K562 (cell line): ENCODE measurements around the gene PDZK1IP1. TPM values are rescaled to one million over a fixed set of nuclear protein-coding genes. Genes with fewer than 3 reads are reported as not detected.

Experiments used
- CBX8 ChIP-seq: fragments of 200-600 bp; sonication (generic); IDR thresholded peaks from 2 replicates; pipeline ENCODE4 v1.6.1; 2012; ENCODE audit warnings: borderline replicate concordance, mixed run types, low read depth, mild to moderate bottlenecking, moderate library complexity, mixed read lengths, low read length, control low read depth, inconsistent platforms; ENCODE audit not compliant: poor library complexity, severe bottlenecking; ENCODE audit errors: extremely low read depth
- FOXP1 ChIP-seq: sonication (generic); formaldehyde crosslinking; IDR thresholded peaks from 2 replicates; pipeline ENCODE4 v1.8.0; 2022; ENCODE audit warnings: mild to moderate bottlenecking, missing genetic modification reagents
- NCOA6 ChIP-seq: fragments of 450-650 bp; IDR thresholded peaks from 2 replicates; pipeline ENCODE4 v1.6.1; 2017; ENCODE audit warnings: mild to moderate bottlenecking
- POLR3G ChIP-seq: IDR thresholded peaks from 2 replicates; pipeline ENCODE4 v1.6.1; 2011; ENCODE audit not compliant: insufficient read length, insufficient replicate concordance; ENCODE audit errors: extremely low read depth
- SIX5 ChIP-seq, 2 experiments: IDR thresholded peaks; 2 replicates each; pipeline ENCODE4 v1.6.1; 2011; ENCODE audit warnings: low read length in 2 of 2, borderline replicate concordance in 1 of 2, low read depth in 1 of 2, mild to moderate bottlenecking in 1 of 2, moderate library complexity in 1 of 2; ENCODE audit not compliant: insufficient read depth in 1 of 2
- TEAD1 ChIP-seq, 2 experiments: fragments of 450-650 bp in 1 of 2; sonication (generic) in 1 of 2; formaldehyde crosslinking; IDR thresholded peaks; 2 replicates each; pipeline versions ENCODE4 v1.4.0 to v1.8.0; 2020 to 2022; ENCODE audit warnings: mild to moderate bottlenecking in 2 of 2, missing genetic modification reagents in 1 of 2
- YY1 ChIP-seq, 3 experiments: IDR thresholded peaks; 2 replicates each; pipeline ENCODE4 v1.6.1; 2011; ENCODE audit warnings: low read length in 2 of 3, mild to moderate bottlenecking in 2 of 3, moderate library complexity in 2 of 3, borderline replicate concordance in 1 of 3, control low read depth in 1 of 3, low read depth in 1 of 3; ENCODE audit not compliant: insufficient read depth in 3 of 3, insufficient replicate concordance in 2 of 3, control insufficient read depth in 1 of 3, insufficient read length in 1 of 3; ENCODE audit errors: extremely low read depth in 1 of 3
- ZNF224 ChIP-seq: sonication (generic); formaldehyde crosslinking; IDR thresholded peaks from 2 replicates; pipeline ENCODE4 v1.8.0; 2022; ENCODE audit warnings: mild to moderate bottlenecking, missing genetic modification reagents
- ZNF586 ChIP-seq: fragments of 450-650 bp; formaldehyde crosslinking; conservative IDR thresholded peaks from 2 replicates; pipeline ENCODE4 v1.4.0; 2020; ENCODE audit warnings: mild to moderate bottlenecking, moderate library complexity
- ZNF778 ChIP-seq: fragments of 450-650 bp; formaldehyde crosslinking; IDR thresholded peaks from 2 replicates; pipeline ENCODE4 v1.4.0; 2020; ENCODE audit warnings: mild to moderate bottlenecking, moderate library complexity
- polyA plus RNA-seq, 8 experiments: library from polyadenylated mRNA; depleted of rRNA in 4 of 8; stranded (reverse) in 5 of 8; unstranded in 3 of 8; fragments of >200 nt; fragmentation: Nextera tagmentation in 2 of 8; fragmentation: Illumina TruSeq in 1 of 8; extraction: Ambion mirVana in 2 of 8; extraction: Trizol in 1 of 8; gene quantifications; 2 replicates each; pipeline versions ENCODE4 v1.2.1 to v1.2.3, GENCODE V29; 2011 to 2014; ENCODE audit warnings: inconsistent platforms in 1 of 8, missing spikeins in 1 of 8
- total RNA-seq, 7 experiments: library from RNA; depleted of rRNA in 6 of 7; stranded (reverse); fragments of >200 nt in 6 of 7; fragmentation: Illumina TruSeq in 2 of 7; extraction: Trizol in 2 of 7; gene quantifications; 2 replicates each; pipeline versions ENCODE4 v1.2.1 to v1.2.3, GENCODE V29; 2011 to 2021; ENCODE audit warnings: low replicate concordance in 1 of 7
- TF ChIP-seq, protein P1 (sequence below), 2 experiments: fragments of 200-800 bp in 1 of 2; sonication (Bioruptor generic) in 1 of 2; sonication (generic) in 1 of 2; formaldehyde crosslinking in 1 of 2; IDR thresholded peaks in 1 of 2; conservative IDR thresholded peaks in 1 of 2; 2 replicates each; pipeline versions ENCODE4 v1.5.0 to v1.6.1; 2016 to 2020; ENCODE audit warnings: missing compliant biosample characterization in 1 of 2, missing genetic modification characterization in 1 of 2, missing genetic modification reagents in 1 of 2
- TF ChIP-seq, protein P2 (sequence below): IDR thresholded peaks from 2 replicates; pipeline ENCODE4 v1.6.1; 2011; ENCODE audit not compliant: insufficient read length; ENCODE audit errors: extremely low read depth
- TF ChIP-seq, protein P3 (sequence below): fragments of 450-650 bp; IDR thresholded peaks from one replicate; pipeline ENCODE4 v1.6.1; 2018; ENCODE audit warnings: mild to moderate bottlenecking, moderate library complexity; ENCODE audit not compliant: partially characterized antibody
- TF ChIP-seq, protein P4 (sequence below): sonication (generic); formaldehyde crosslinking; IDR thresholded peaks from 2 replicates; pipeline ENCODE4 v1.4.0; 2020; ENCODE audit warnings: mild to moderate bottlenecking, missing genetic modification reagents
- TF ChIP-seq, protein P5 (sequence below): fragments of 250-450 bp; sonication (Bioruptor Pico); IDR thresholded peaks from 2 replicates; pipeline ENCODE4 v1.4.0; 2020; ENCODE audit warnings: mild to moderate bottlenecking, moderate library complexity

Gene PDZK1IP1
- total and polyA plus RNA-seq, 9 of the 15 experiments (the other 6 are each of a cell fraction or from before 2014, with no cell fraction given) = 0.17 to 0.68 (median 0.53) TPM; not detected in 2

DNA sequence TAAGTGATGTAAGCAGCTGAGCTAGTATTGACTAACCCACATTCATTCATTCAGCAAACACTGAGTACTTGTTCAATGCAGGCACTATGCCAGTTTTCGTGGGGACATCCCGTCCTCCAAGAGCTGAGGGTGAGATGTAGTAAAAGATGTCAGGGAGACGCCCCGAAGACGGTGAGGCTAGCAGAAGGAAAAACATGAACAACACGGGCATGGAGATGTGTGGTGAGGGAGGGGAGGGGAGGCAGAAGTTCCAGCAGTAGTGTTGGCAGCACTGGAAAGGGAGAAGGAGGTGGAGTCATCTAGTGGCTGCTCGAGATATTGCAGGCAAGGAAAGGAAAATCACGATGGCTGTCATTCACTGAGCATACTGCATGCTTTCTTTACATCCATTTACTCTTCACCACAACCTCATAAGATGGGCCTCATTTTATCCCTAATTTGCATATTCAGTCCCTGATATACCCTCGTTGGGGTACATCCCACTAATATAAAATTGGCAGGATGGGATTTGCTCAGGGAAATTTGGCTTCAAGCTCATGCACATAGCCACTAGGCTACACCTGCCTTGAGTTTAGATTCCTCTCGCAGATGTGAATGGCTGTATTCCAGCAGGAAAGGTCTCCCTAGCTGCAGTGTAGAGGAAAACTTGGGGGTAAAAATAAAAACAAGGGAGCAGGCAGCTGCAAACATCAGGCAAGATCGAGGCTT, 14.5 kb downstream of the PDZK1IP1 start (continued):
- no peak for TF ChIP-seq CBX8
- TF ChIP-seq, protein P1, sequence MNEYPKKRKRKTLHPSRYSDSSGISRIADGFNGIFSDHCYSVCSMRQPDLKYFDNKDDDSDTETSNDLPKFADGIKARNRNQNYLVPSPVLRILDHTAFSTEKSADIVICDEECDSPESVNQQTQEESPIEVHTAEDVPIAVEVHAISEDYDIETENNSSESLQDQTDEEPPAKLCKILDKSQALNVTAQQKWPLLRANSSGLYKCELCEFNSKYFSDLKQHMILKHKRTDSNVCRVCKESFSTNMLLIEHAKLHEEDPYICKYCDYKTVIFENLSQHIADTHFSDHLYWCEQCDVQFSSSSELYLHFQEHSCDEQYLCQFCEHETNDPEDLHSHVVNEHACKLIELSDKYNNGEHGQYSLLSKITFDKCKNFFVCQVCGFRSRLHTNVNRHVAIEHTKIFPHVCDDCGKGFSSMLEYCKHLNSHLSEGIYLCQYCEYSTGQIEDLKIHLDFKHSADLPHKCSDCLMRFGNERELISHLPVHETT (CRISPR knock-in tag; conservative IDR thresholded peaks at IDR 0.05 in 1 of 2, IDR thresholded peaks at IDR 0.05 in 1 of 2) = no peak
- TF ChIP-seq TEAD1 (CRISPR knock-in tag; IDR thresholded peaks at IDR 0.05) = peak in 1 of 2 experiments; percentile 50; a peak in 1 of 4 replicates
- TF ChIP-seq ZNF224 = no peak
- no peak for TF ChIP-seq SIX5 (IDR thresholded peaks at IDR 0.05; ENCODE audit: borderline replicate concordance in 1 of 2, insufficient read depth in 1 of 2, low read depth in 1 of 2, low read length in 2 of 2)
- peak in 1 of 3 experiments; percentile 39 for TF ChIP-seq YY1 (IDR thresholded peaks at IDR 0.05; ENCODE audit: borderline replicate concordance in 1 of 3, control insufficient read depth in 1 of 3, extremely low read depth in 1 of 3, insufficient read depth in 3 of 3, insufficient read length in 1 of 3, insufficient replicate concordance in 2 of 3, low read depth in 1 of 3, low read length in 2 of 3)
- no peak for TF ChIP-seq NCOA6
- TF ChIP-seq, protein P2, sequence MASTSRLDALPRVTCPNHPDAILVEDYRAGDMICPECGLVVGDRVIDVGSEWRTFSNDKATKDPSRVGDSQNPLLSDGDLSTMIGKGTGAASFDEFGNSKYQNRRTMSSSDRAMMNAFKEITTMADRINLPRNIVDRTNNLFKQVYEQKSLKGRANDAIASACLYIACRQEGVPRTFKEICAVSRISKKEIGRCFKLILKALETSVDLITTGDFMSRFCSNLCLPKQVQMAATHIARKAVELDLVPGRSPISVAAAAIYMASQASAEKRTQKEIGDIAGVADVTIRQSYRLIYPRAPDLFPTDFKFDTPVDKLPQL = no peak
- TF ChIP-seq FOXP1 = no peak
- TF ChIP-seq, protein P3, sequence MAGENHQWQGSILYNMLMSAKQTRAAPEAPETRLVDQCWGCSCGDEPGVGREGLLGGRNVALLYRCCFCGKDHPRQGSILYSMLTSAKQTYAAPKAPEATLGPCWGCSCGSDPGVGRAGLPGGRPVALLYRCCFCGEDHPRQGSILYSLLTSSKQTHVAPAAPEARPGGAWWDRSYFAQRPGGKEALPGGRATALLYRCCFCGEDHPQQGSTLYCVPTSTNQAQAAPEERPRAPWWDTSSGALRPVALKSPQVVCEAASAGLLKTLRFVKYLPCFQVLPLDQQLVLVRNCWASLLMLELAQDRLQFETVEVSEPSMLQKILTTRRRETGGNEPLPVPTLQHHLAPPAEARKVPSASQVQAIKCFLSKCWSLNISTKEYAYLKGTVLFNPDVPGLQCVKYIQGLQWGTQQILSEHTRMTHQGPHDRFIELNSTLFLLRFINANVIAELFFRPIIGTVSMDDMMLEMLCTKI = no peak
- TF ChIP-seq, protein P4, sequence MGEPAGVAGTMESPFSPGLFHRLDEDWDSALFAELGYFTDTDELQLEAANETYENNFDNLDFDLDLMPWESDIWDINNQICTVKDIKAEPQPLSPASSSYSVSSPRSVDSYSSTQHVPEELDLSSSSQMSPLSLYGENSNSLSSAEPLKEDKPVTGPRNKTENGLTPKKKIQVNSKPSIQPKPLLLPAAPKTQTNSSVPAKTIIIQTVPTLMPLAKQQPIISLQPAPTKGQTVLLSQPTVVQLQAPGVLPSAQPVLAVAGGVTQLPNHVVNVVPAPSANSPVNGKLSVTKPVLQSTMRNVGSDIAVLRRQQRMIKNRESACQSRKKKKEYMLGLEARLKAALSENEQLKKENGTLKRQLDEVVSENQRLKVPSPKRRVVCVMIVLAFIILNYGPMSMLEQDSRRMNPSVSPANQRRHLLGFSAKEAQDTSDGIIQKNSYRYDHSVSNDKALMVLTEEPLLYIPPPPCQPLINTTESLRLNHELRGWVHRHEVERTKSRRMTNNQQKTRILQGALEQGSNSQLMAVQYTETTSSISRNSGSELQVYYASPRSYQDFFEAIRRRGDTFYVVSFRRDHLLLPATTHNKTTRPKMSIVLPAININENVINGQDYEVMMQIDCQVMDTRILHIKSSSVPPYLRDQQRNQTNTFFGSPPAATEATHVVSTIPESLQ (CRISPR knock-in tag) = no peak
- TF ChIP-seq ZNF778 (CRISPR knock-in tag) = no peak
- no peak for TF ChIP-seq POLR3G
- TF ChIP-seq ZNF586 (CRISPR knock-in tag) = no peak
- TF ChIP-seq, protein P5, sequence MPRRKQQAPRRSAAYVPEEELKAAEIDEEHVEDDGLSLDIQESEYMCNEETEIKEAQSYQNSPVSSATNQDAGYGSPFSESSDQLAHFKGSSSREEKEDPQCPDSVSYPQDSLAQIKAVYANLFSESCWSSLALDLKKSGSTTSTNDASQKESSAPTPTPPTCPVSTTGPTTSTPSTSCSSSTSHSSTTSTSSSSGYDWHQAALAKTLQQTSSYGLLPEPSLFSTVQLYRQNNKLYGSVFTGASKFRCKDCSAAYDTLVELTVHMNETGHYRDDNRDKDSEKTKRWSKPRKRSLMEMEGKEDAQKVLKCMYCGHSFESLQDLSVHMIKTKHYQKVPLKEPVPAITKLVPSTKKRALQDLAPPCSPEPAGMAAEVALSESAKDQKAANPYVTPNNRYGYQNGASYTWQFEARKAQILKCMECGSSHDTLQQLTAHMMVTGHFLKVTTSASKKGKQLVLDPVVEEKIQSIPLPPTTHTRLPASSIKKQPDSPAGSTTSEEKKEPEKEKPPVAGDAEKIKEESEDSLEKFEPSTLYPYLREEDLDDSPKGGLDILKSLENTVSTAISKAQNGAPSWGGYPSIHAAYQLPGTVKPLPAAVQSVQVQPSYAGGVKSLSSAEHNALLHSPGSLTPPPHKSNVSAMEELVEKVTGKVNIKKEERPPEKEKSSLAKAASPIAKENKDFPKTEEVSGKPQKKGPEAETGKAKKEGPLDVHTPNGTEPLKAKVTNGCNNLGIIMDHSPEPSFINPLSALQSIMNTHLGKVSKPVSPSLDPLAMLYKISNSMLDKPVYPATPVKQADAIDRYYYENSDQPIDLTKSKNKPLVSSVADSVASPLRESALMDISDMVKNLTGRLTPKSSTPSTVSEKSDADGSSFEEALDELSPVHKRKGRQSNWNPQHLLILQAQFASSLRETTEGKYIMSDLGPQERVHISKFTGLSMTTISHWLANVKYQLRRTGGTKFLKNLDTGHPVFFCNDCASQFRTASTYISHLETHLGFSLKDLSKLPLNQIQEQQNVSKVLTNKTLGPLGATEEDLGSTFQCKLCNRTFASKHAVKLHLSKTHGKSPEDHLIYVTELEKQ = no peak
